H9 (cell line): ENCODE measurements around the gene SOBP. TPM values are rescaled to one million over a fixed set of nuclear protein-coding genes. Genes with fewer than 3 reads are reported as not detected.

Source experiments
- DNase-seq: peaks from one replicate; pipeline ENCODE4 v3.0.0-alpha.2; 2017
- H2AFZ ChIP-seq: one replicate; pipeline ENCODE4 v1.6.1; 2013; ENCODE audit warnings: mild to moderate bottlenecking, low read length, control low read depth, moderate library complexity
- H2AK5ac ChIP-seq: 2 replicates; pipeline ENCODE4 v1.6.1; 2013; ENCODE audit warnings: low read length, control low read depth, mixed read lengths; ENCODE audit not compliant: insufficient read length
- H2BK120ac ChIP-seq: one replicate; pipeline ENCODE4 v1.6.1; 2013; ENCODE audit warnings: low read depth, mild to moderate bottlenecking, low read length, control low read depth, inconsistent platforms; ENCODE audit not compliant: poor library complexity, severe bottlenecking
- H2BK12ac ChIP-seq: 2 replicates; pipeline ENCODE4 v1.6.1; 2013; ENCODE audit warnings: low read length, control low read depth, mixed read lengths, low read depth; ENCODE audit not compliant: insufficient read length
- H2BK15ac ChIP-seq: 2 replicates; pipeline ENCODE4 v1.6.1; 2013; ENCODE audit warnings: low read depth, low read length, control low read depth
- H2BK20ac ChIP-seq: one replicate; pipeline ENCODE4 v1.6.1; 2013; ENCODE audit warnings: low read depth, mild to moderate bottlenecking, low read length, control low read depth, inconsistent platforms; ENCODE audit not compliant: poor library complexity, severe bottlenecking
- H2BK5ac ChIP-seq: 2 replicates; pipeline ENCODE4 v1.6.1; 2013; ENCODE audit warnings: low read length, control low read depth, mixed read lengths; ENCODE audit not compliant: insufficient read length
- H3K14ac ChIP-seq: 2 replicates; pipeline ENCODE4 v1.6.1; 2013; ENCODE audit warnings: low read length, control low read depth; ENCODE audit not compliant: insufficient read depth
- H3K18ac ChIP-seq: 2 replicates; pipeline ENCODE4 v1.6.1; 2013; ENCODE audit warnings: low read depth, mild to moderate bottlenecking, mixed read lengths, low read length, control low read depth; ENCODE audit not compliant: insufficient read length
- H3K23ac ChIP-seq: 2 replicates; pipeline ENCODE4 v1.6.1; 2013; ENCODE audit warnings: low read length, control low read depth, mixed read lengths, low read depth; ENCODE audit not compliant: insufficient read length
- H3K23me2 ChIP-seq: 2 replicates; pipeline ENCODE4 v1.6.1; 2013; ENCODE audit warnings: low read depth, mild to moderate bottlenecking, mixed read lengths, low read length, control low read depth; ENCODE audit not compliant: insufficient read length, poor library complexity, severe bottlenecking
- H3K27ac ChIP-seq: 2 replicates; pipeline ENCODE4 v1.5.1; 2013; ENCODE audit warnings: low read length, control low read depth, mixed read lengths, low read depth; ENCODE audit not compliant: insufficient read length
- H3K27me3 ChIP-seq: 2 replicates; pipeline ENCODE4 v1.6.1; 2013; ENCODE audit warnings: low read length, control low read depth, inconsistent platforms; ENCODE audit not compliant: insufficient read depth
- H3K4ac ChIP-seq: 2 replicates; pipeline ENCODE4 v1.6.1; 2013; ENCODE audit warnings: low read depth, mild to moderate bottlenecking, control low read depth, inconsistent platforms, low read length, moderate library complexity
- H3K4me1 ChIP-seq: 2 replicates; pipeline ENCODE4 v1.6.1; 2013; ENCODE audit warnings: low read length, control low read depth, inconsistent platforms; ENCODE audit not compliant: insufficient read depth
- H3K4me2 ChIP-seq: 2 replicates; pipeline ENCODE4 v1.6.1; 2013; ENCODE audit warnings: low read length, control low read depth, mixed read lengths; ENCODE audit not compliant: insufficient read length, insufficient read depth
- H3K56ac ChIP-seq: 2 replicates; pipeline ENCODE4 v1.6.1; 2013; ENCODE audit warnings: low read depth, mild to moderate bottlenecking, mixed read lengths, low read length, control low read depth; ENCODE audit not compliant: insufficient read length
- H3K79me1 ChIP-seq: 2 replicates; pipeline ENCODE4 v1.6.1; 2013; ENCODE audit warnings: low read depth, mild to moderate bottlenecking, moderate library complexity, low read length, control low read depth, inconsistent platforms; ENCODE audit not compliant: insufficient read depth, poor library complexity, severe bottlenecking
- H3K79me2 ChIP-seq: 2 replicates; pipeline ENCODE4 v1.6.1; 2013; ENCODE audit warnings: low read length, control low read depth, inconsistent platforms; ENCODE audit not compliant: insufficient read depth
- H3K9ac ChIP-seq: 2 replicates; pipeline ENCODE4 v1.6.1; 2013; ENCODE audit warnings: low read length, control low read depth, mixed read lengths; ENCODE audit not compliant: insufficient read length; ENCODE audit errors: extremely low read depth
- H3K9me3 ChIP-seq: one replicate; pipeline ENCODE4 v1.6.1; 2013; ENCODE audit warnings: low read depth, low read length, inconsistent platforms; ENCODE audit not compliant: control insufficient read depth
- H3T11ph ChIP-seq: one replicate; pipeline ENCODE4 v1.6.1; 2013; ENCODE audit warnings: mild to moderate bottlenecking, low read length, control low read depth, inconsistent platforms
- H4K20me1 ChIP-seq: one replicate; pipeline ENCODE4 v1.6.1; 2013; ENCODE audit not compliant: control insufficient read depth, insufficient read length, insufficient read depth
- H4K5ac ChIP-seq: 2 replicates; pipeline ENCODE4 v1.6.1; 2013; ENCODE audit warnings: low read depth, mild to moderate bottlenecking, mixed read lengths, low read length, control low read depth; ENCODE audit not compliant: insufficient read length
- H4K8ac ChIP-seq: replicated peaks from 2 replicates; pipeline ENCODE4 v1.6.1; 2013; ENCODE audit warnings: low read length, control low read depth, mixed read lengths, low read depth; ENCODE audit not compliant: insufficient read length
- H4K91ac ChIP-seq: 2 replicates; pipeline ENCODE4 v1.6.1; 2013; ENCODE audit warnings: low read depth, mild to moderate bottlenecking, moderate library complexity, mixed read lengths, low read length, control low read depth; ENCODE audit not compliant: insufficient read length
- H3K27ac Mint-ChIP-seq, 3 experiments: 2 replicates in 2 of 3; 3 replicates in 1 of 3; pipeline ENCODE4 v1.8.0; 2020 to 2021; ENCODE audit warnings: mixed read lengths in 3 of 3, mild to moderate bottlenecking in 1 of 3, moderate library complexity in 1 of 3
- H3K27me3 Mint-ChIP-seq: 2 replicates; pipeline ENCODE4 v1.8.0; 2021; ENCODE audit warnings: low read depth, mild to moderate bottlenecking, moderate library complexity, mixed read lengths
- H3K36me3 Mint-ChIP-seq, 3 experiments: 2 replicates in 2 of 3; 3 replicates in 1 of 3; pipeline ENCODE4 v1.8.0; 2020 to 2021; ENCODE audit warnings: low read depth in 3 of 3, mixed read lengths in 3 of 3; ENCODE audit not compliant: insufficient read depth in 1 of 3
- H3K4me1 Mint-ChIP-seq, 2 experiments: 2 replicates each; pipeline ENCODE4 v1.8.0; 2020; ENCODE audit warnings: mixed read lengths in 2 of 2
- H3K4me3 Mint-ChIP-seq, 2 experiments: 2 replicates in 1 of 2; 3 replicates in 1 of 2; pipeline ENCODE4 v1.8.0; 2020 to 2021; ENCODE audit warnings: mild to moderate bottlenecking in 2 of 2, mixed read lengths in 2 of 2, moderate library complexity in 1 of 2
- H3K9me3 Mint-ChIP-seq, 2 experiments: 2 replicates in 1 of 2; 3 replicates in 1 of 2; pipeline ENCODE4 v1.8.0; 2020; ENCODE audit warnings: mild to moderate bottlenecking in 2 of 2, mixed read lengths in 2 of 2, moderate library complexity in 1 of 2
- WGBS: extraction: QIAGEN DNeasy Blood & Tissue Kit; methylation state at CpG from one replicate; pipeline ENCODE4 v1.1.7; 2013; ENCODE audit warnings: missing lambda C conversion rate, low lambda C conversion rate, mixed read lengths; ENCODE audit not compliant: insufficient read length; ENCODE audit errors: extremely low coverage; 5-methylcytosine and 5-hydroxymethylcytosine counted together
- total RNA-seq: library from RNA; stranded (reverse); gene quantifications from 2 replicates; pipeline ENCODE4 v1.2.1, GENCODE V29; 2021
- TF ChIP-seq, protein P1 (sequence below): fragments of 200-600 bp; sonication (generic); conservative IDR thresholded peaks from 3 replicates; pipeline ENCODE4 v1.8.0; 2021; ENCODE audit warnings: antibody characterized with exemption, mild to moderate bottlenecking

The SOBP gene
- total RNA-seq, 1 experiment from 2014 or later = 4.3 TPM

DNA sequence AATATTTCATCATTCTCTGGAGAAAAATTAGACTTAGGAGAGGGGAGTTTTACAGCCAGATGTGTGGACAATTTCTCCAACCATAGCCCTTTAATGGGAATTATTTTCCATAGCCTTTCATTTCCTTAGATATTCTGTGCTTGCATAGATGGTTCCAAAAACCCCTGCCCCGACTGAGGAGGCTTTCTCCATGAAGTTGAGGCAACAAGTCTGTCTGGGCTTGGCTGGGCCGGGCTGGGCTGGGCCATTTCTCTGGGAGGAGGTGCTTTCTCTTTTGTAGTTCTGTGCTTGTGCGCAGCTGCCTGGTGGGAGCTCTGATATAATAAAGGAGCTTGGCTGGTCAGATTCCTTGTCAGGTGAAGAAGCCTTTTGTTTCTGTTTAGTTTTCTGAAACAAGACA, 71.4 kb downstream of the SOBP start:
- TF ChIP-seq, protein P1, sequence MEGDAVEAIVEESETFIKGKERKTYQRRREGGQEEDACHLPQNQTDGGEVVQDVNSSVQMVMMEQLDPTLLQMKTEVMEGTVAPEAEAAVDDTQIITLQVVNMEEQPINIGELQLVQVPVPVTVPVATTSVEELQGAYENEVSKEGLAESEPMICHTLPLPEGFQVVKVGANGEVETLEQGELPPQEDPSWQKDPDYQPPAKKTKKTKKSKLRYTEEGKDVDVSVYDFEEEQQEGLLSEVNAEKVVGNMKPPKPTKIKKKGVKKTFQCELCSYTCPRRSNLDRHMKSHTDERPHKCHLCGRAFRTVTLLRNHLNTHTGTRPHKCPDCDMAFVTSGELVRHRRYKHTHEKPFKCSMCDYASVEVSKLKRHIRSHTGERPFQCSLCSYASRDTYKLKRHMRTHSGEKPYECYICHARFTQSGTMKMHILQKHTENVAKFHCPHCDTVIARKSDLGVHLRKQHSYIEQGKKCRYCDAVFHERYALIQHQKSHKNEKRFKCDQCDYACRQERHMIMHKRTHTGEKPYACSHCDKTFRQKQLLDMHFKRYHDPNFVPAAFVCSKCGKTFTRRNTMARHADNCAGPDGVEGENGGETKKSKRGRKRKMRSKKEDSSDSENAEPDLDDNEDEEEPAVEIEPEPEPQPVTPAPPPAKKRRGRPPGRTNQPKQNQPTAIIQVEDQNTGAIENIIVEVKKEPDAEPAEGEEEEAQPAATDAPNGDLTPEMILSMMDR = no peak
- Histone ChIP-seq H3K4ac (no peak overlapping the region), H2BK20ac (no peak overlapping the region), H3T11ph (no peak overlapping the region), H3K14ac (no peak overlapping the region), H2BK5ac (no peak overlapping the region), H3K4me2 (no peak overlapping the region), H3K56ac (no peak overlapping the region), H3K9ac (no peak overlapping the region), H3K18ac (no peak overlapping the region), H4K5ac (no peak overlapping the region), H2BK120ac (no peak overlapping the region), H2BK12ac (no peak overlapping the region), H3K27me3 (no peaks in the 10 kb centered on the region), H4K8ac (no peak overlapping the region), H3K79me1 (no peaks in the 10 kb centered on the region), H4K20me1 (no peaks in the 10 kb centered on the region), H3K4me1 (peaks cover 3% of the 10 kb centered on the region; the same call in 1 of the 2 replicates), H3K9me3 (no peaks in the 10 kb centered on the region), H3K23ac (no peak overlapping the region), H3K23me2 (no peaks in the 10 kb centered on the region), H3K79me2 (no peaks in the 10 kb centered on the region), H2AFZ (no peak overlapping the region), H2AK5ac (no peak overlapping the region), H3K27ac (no peak overlapping the region), H4K91ac (no peak overlapping the region), H2BK15ac (no peak overlapping the region)
- Mint-ChIP-seq H3K9me3 (no peaks in the 10 kb centered on the region), H3K36me3 (no peaks in the 10 kb centered on the region; a peak in 1 of 7 replicates), H3K27ac (peak overlapping the region in 2 of 3 experiments; percentile 16 to 93; a peak in 2 of 7 replicates), H3K4me3 (no peak overlapping the region), H3K4me1 (peaks cover 27 to 42% of the 10 kb centered on the region in 2 experiments), H3K27me3 (no peaks in the 10 kb centered on the region)
- DNase-seq = no peak
- WGBS = no CpG with 5 or more reads among the region's 3 CpGs
